ENCODE measurements around the gene SCRN2. TPM values are rescaled to one million over a fixed set of nuclear protein-coding genes. Genes with fewer than 3 reads are reported as not detected.
A peak's percentile ranks its signal among the peaks of the same experiment; 100 is the strongest.

The SCRN2 gene
- total and polyA plus RNA-seq, 2 experiments from 2014 or later = 40.6 to 45.5 TPM

- TF ChIP-seq ZNF462 (CRISPR knock-in tag; IDR thresholded peaks at IDR 0.05) = no peak
- TF ChIP-seq ETS1 (IDR thresholded peaks at IDR 0.05) = no peak
- no peak for TF ChIP-seq CREB1 (CRISPR knock-in tag; IDR thresholded peaks at IDR 0.05; ENCODE audit: low read depth)
- no peak for TF ChIP-seq ZNF114 (CRISPR knock-in tag; IDR thresholded peaks at IDR 0.05)
- TF ChIP-seq STAT1 (IDR thresholded peaks at IDR 0.05; ENCODE audit: unreplicated experiment) = no peak
Observed at GRCh38 chr17:47834756-47835155, 6.3 kb downstream of the SCRN2 start (continued).

- Histone ChIP-seq H4K20me1 (replicated peaks; ENCODE audit: insufficient read depth) (peaks cover 8% of the 10 kb centered on the region), H3K9me2 (ENCODE audit: insufficient read depth) (no peaks in the 10 kb centered on the region), H3K4me3 (peak overlapping the region; percentile 72), H3K27ac (ENCODE audit: low read depth) (no peak overlapping the region), H3K36me3 (ENCODE audit: insufficient read depth) (no peaks in the 10 kb centered on the region), H3K27me3 (ENCODE audit: insufficient read depth) (no peaks in the 10 kb centered on the region), H3K4me1 (ENCODE audit: insufficient read depth) (peaks cover 11% of the 10 kb centered on the region; the same call in 1 of the 2 replicates), H2AFZ (no peak overlapping the region), H3K4me2 (peak overlapping the region; percentile 83), H3F3A (replicated peaks; ENCODE audit: low read depth) (peaks cover 4% of the 10 kb centered on the region; the same call in 1 of the 2 replicates), H3K79me2 (replicated peaks; ENCODE audit: insufficient read depth) (peaks cover 20% of the 10 kb centered on the region)
- Mint-ChIP-seq H3K9me3 (no peaks in the 10 kb centered on the region; the same call in 2 of the 3 replicates), H3K27ac (no peak overlapping the region), H3K4me3 (peak overlapping the region; percentile 93), H3K27me3 (ENCODE audit: insufficient read depth, low read depth, poor library complexity) (peaks cover 14% of the 10 kb centered on the region), H3K4me1 (peaks cover 8% of the 10 kb centered on the region), H3K36me3 (ENCODE audit: low read depth) (peaks cover 16% of the 10 kb centered on the region)
- DNase-seq (ENCODE audit: low spot score) = no peak
- no peak; the same call in 2 of the 3 replicates for ATAC-seq
- no peak for TF ChIP-seq ZNF331 (CRISPR knock-in tag; IDR thresholded peaks at IDR 0.05; ENCODE audit: low read depth)
- no peak for TF ChIP-seq REST (IDR thresholded peaks at IDR 0.05; ENCODE audit: unreplicated experiment)
- TF ChIP-seq NANOG (IDR thresholded peaks at IDR 0.05; ENCODE audit: borderline replicate concordance) = no peak
- no peak for TF ChIP-seq POLR2AphosphoS5 (IDR thresholded peaks at IDR 0.05; ENCODE audit: low read depth)
Observed at GRCh38 chr17:47831934-47832327, 9.1 kb downstream of the SCRN2 start.
